Stomach (tissue), 9 donors: Measurements from ENCODE around the gene DRC1. TPM values are rescaled to one million over a fixed set of nuclear protein-coding genes. Genes with fewer than 3 reads are reported as not detected.

ENCODE experiments used
- DNase-seq, 2 donors: peaks; one replicate each; pipeline versions ENCODE4 v3.0.0 to v3.0.0-alpha.2; 2013 to 2019
- H3K27ac ChIP-seq, 5 donors: fragments of 200-600 bp in 4 of 5; sonication (generic) in 4 of 5; one replicate each; pipeline ENCODE4 v1.5.1; 2013 to 2019; ENCODE audit warnings: mild to moderate bottlenecking in 1 of 5, moderate library complexity in 1 of 5
- H3K27me3 ChIP-seq, 3 donors: fragments of 200-600 bp; sonication (generic); one replicate each; pipeline ENCODE4 v1.5.1; 2017 to 2019; ENCODE audit warnings: mixed run types in 1 of 3
- H3K36me3 ChIP-seq, 4 donors: fragments of 200-600 bp; sonication (generic); 1 replicate in 3 of 4; 2 replicates in 1 of 4; pipeline ENCODE4 v1.5.1; 2016 to 2019
- H3K4me1 ChIP-seq, 4 donors: fragments of 200-600 bp; sonication (generic); one replicate each; pipeline ENCODE4 v1.5.1; 2016 to 2019
- H3K4me3 ChIP-seq, 4 donors: fragments of 200-600 bp; sonication (generic) in 3 of 4; one replicate each; pipeline ENCODE4 v1.5.1; 2016 to 2019; ENCODE audit warnings: mild to moderate bottlenecking in 1 of 4
- H3K9me3 ChIP-seq, 4 donors: fragments of 200-600 bp; sonication (generic); one replicate each; pipeline ENCODE4 v1.5.1; 2016 to 2019
- CTCF ChIP-seq, 7 experiments: fragments of 450-650 bp in 4 of 7; fragments of 200-600 bp in 3 of 7; sonication (generic) in 3 of 7; IDR thresholded peaks; one replicate each; pipeline ENCODE4 v1.5.1; 2016 to 2019; ENCODE audit warnings: antibody characterized with exemption in 7 of 7, control low read depth in 2 of 7, mild to moderate bottlenecking in 1 of 7
- EP300 ChIP-seq: sonication (generic); formaldehyde crosslinking; IDR thresholded peaks from one replicate; pipeline ENCODE4 v1.6.1; 2017; ENCODE audit warnings: antibody characterized with exemption
- POLR2A ChIP-seq, 4 donors: fragments of 450-650 bp; IDR thresholded peaks; one replicate each; pipeline ENCODE4 v1.6.1; 2016; ENCODE audit warnings: antibody characterized with exemption in 4 of 4, control low read depth in 2 of 4, mild to moderate bottlenecking in 1 of 4, moderate library complexity in 1 of 4
- POLR2AphosphoS5 ChIP-seq, 3 donors: sonication (generic); formaldehyde crosslinking; IDR thresholded peaks; one replicate each; pipeline ENCODE4 v1.6.1; 2016; ENCODE audit warnings: antibody characterized with exemption in 3 of 3
- WGBS, 5 donors: extraction: QIAGEN DNeasy Blood & Tissue Kit in 3 of 5; methylation state at CpG; one replicate each; pipeline versions ENCODE4 v1.1.5 to v1.1.7; 2013 to 2018; 5-methylcytosine and 5-hydroxymethylcytosine counted together
- intact Hi-C: fragments of 100-400 bp; cut with DNase I; formaldehyde crosslinking; loops from one replicate; pipeline ENCODE4 v1.15.1; 2023; ENCODE audit warnings: low total_unique reads
- polyA plus RNA-seq, 3 donors: library from polyadenylated mRNA; stranded (reverse); fragments of 200-250 nt; gene quantifications; one replicate each; pipeline ENCODE4 v1.2.3, GENCODE V29; 2013
- total RNA-seq, 5 donors: library from RNA; depleted of rRNA; stranded (reverse); fragments of >200 nt; gene quantifications; one replicate each; pipeline versions ENCODE4 v1.1.0 to v1.2.3, GENCODE V29; 2014 to 2016
- donor health status: healthy with polysubstance abuse.
- donor health status: Bipolar disorder and iron deficiency.
- donor health status: healthy.

The DRC1 gene
- total and polyA plus RNA-seq, 8 donors, result 2.2 TPM; not detected in 7

GRCh38 chr2:26435106-26435505 lies 33.4 kb downstream of the DRC1 start:
- H3K27me3 ChIP-seq, result peaks cover 0 to 7% (median 0%) of the 10 kb centered on the region in 3 donors
- H3K36me3 ChIP-seq, result no peaks in the 10 kb centered on the region
- no peaks in the 10 kb centered on the region for H3K9me3 ChIP-seq
- WGBS, 5 donors, result 60 to 76% (median 66%) methylated on average over 2 of the region's 2 CpGs
- no peak for DNase-seq
- no peak for TF ChIP-seq POLR2A (IDR thresholded peaks at IDR 0.05)
- no peak for TF ChIP-seq CTCF (IDR thresholded peaks at IDR 0.05)
- TF ChIP-seq POLR2AphosphoS5 (IDR thresholded peaks at IDR 0.05), result no peak
- no peak for TF ChIP-seq EP300
- no peak overlapping the region for H3K27ac ChIP-seq
- H3K4me1 ChIP-seq, result no peaks in the 10 kb centered on the region
- no peak overlapping the region for H3K4me3 ChIP-seq
- intact Hi-C loops, result no loop called here

GRCh38 chr2:26438526-26438925 lies 36.8 kb downstream of the DRC1 start:
- intact Hi-C loops, result no loop called here
- no peaks in the 10 kb centered on the region for H3K9me3 ChIP-seq
- H3K4me3 ChIP-seq, result no peak overlapping the region
- H3K27me3 ChIP-seq, result peaks cover 0 to 3% (median 0%) of the 10 kb centered on the region in 3 donors
- WGBS, 5 donors, result 52 to 58% (median 56%) methylated on average over 8 of the region's 8 CpGs
- no peak for DNase-seq
- no peaks in the 10 kb centered on the region for H3K4me1 ChIP-seq
- H3K27ac ChIP-seq, result no peak overlapping the region
- no peak for TF ChIP-seq POLR2AphosphoS5 (IDR thresholded peaks at IDR 0.05)
- no peak for TF ChIP-seq CTCF (IDR thresholded peaks at IDR 0.05)
- no peak for TF ChIP-seq POLR2A (IDR thresholded peaks at IDR 0.05)
- TF ChIP-seq EP300, result no peak
- H3K36me3 ChIP-seq, result no peaks in the 10 kb centered on the region

GRCh38 chr2:26438926-26439325 lies 37.2 kb downstream of the DRC1 start:
- 46 to 62% (median 48%) methylated on average over 5 of the region's 5 CpGs for WGBS, 5 donors
- H3K36me3 ChIP-seq, result no peaks in the 10 kb centered on the region
- no peak overlapping the region for H3K27ac ChIP-seq
- no peaks in the 10 kb centered on the region for H3K9me3 ChIP-seq
- TF ChIP-seq CTCF (IDR thresholded peaks at IDR 0.05), result no peak
- no peak for TF ChIP-seq POLR2AphosphoS5 (IDR thresholded peaks at IDR 0.05)
- TF ChIP-seq POLR2A (IDR thresholded peaks at IDR 0.05), result no peak
- no peak for TF ChIP-seq EP300
- no peak for DNase-seq
- H3K27me3 ChIP-seq, result peaks cover 0 to 3% (median 0%) of the 10 kb centered on the region in 3 donors
- no peaks in the 10 kb centered on the region for H3K4me1 ChIP-seq
- intact Hi-C loops, result no loop called here
- H3K4me3 ChIP-seq, result no peak overlapping the region

- DNase-seq, result no peak
- WGBS, 5 donors, result 82 to 96% (median 91%) methylated on average over 2 of the region's 2 CpGs
- Histone ChIP-seq H3K36me3 (no peaks in the 10 kb centered on the region), H3K4me1 (no peaks in the 10 kb centered on the region), H3K9me3 (no peaks in the 10 kb centered on the region), H3K4me3 (no peak overlapping the region), H3K27me3 (no peaks in the 10 kb centered on the region), H3K27ac (no peak overlapping the region)
- intact Hi-C loops, result no loop called here
- no peak for TF ChIP-seq POLR2AphosphoS5 (IDR thresholded peaks at IDR 0.05)
- no peak for TF ChIP-seq POLR2A (IDR thresholded peaks at IDR 0.05)
- no peak for TF ChIP-seq CTCF (IDR thresholded peaks at IDR 0.05)
- TF ChIP-seq EP300, result no peak
Observed at GRCh38 chr2:26442301-26442700, 40.6 kb downstream of the DRC1 start.
